Stimulated activated CD8-positive, alpha-beta memory T cell treated with anti-CD3 and anti-CD28 coated beads, Interleukin-15, amount 100 ng/mL, for 48 hours (primary cell): ENCODE measurements around the gene RBSN.
A peak's percentile ranks its signal among the peaks of the same experiment; 100 is the strongest.

Experiments used
- DNase-seq, 2 donors: peaks; one replicate each; pipeline ENCODE4 v3.0.0-alpha.2; 2020; ENCODE audit warnings: low read depth in 2 of 2

RBSN gene

DNA sequence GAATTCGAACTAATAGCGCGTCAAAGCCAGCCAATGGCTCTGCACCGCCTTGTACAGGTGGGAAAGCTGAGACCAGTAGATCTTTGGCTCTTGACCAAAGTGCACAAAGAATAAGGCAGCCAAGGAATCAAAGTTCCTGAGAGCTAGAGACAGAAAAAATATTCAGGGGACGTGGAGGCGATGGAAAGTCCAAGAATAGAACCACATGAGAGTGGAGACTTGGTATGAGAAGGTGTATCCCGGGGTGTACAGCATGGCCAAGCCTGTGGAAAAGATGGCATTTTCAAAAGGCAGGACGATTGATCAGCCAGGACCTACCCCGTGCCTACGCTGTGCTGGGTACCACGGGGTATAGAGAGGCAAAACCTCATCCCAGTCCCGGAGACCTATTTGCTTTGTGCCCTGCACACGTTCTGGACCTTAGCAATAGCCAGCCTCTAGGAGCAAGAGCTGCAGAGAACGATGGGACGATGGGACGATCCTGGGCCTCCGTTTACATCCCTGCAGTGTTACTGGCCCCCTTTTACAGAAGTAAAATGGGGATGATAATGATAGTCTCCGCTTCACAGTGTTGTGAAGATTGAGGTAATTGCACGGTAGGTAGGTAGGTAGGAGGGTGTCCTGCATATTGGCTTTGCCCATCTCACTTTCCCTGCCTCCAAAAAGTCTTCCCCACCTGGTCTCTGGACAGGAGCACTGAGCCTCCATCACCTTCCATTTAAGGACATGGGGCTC is 583 bp upstream of the RBSN start:
- DNase-seq, result no peak

DNA sequence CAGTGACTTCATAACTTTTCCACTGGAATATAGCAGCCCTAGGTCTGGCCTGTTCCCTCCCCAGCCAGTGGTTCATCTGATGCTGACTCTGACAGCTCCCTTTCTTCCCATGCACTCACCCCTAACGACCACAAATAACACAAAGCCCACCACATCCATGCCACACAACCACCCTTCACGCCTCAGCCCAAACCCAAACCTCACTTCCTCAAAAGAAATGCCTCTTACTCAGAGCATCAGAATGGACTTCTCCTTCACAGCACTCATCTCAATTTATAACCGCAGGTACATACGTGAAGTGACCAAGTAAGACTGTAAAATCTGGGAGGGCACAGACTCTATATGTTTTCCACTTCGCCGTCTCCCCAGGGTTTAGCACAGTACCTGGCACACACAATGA is 1.1 kb downstream of the RBSN start:
- DNase-seq, result peak; percentile 16 to 25

DNA sequence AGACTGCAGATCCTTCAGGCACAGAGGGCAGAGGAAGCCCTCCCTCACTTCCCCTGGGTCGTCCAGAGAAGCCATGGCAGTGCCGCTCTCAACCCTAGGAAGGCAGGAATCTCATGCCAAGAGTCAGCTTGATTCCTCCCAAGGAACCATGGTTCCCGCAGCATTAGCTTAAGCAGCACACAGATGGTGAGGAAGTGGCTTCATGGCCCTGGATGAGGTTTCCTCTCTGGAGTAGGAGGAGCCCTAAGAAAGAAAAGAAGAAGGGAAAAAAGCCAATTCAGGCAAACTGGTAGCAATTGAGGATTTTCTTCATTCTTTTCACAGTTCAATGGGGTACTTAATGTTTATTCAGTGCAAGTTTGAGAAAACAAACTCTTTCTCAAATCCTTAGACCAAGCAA is 2.9 kb downstream of the RBSN start:
- DNase-seq, result no peak

DNA sequence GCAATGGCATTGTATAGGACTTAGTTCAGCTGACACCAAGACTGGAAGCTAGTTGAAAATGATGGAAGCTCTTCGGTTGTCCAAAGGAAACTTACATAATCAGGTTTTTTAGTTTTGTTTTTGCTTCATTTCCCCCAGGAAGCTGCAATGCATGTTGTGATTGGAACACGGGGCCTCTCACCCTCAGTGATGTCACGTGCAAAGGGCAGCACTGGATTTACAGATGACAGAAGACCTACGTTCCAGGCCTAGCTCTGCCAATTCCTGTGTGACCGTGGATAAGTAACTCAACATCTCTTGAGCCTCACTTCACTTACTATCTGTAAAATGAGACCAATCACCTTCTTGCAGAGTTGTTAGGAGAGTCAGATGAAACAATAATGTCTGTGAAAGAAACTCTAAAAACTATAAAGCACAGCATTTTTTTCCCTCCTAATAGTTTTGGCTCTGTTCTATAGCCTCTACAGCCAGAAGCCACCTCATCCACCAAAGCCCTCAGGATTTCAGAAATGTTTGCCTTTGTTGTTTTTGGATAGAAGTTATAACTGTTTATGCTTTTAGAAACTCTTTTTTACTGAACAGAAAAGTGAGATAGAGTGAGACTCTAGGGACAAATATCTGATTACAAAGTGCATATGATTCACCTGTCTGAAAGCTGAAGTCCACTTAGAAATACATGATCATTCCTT is 4.6 kb downstream of the RBSN start:
- no peak for DNase-seq

DNA sequence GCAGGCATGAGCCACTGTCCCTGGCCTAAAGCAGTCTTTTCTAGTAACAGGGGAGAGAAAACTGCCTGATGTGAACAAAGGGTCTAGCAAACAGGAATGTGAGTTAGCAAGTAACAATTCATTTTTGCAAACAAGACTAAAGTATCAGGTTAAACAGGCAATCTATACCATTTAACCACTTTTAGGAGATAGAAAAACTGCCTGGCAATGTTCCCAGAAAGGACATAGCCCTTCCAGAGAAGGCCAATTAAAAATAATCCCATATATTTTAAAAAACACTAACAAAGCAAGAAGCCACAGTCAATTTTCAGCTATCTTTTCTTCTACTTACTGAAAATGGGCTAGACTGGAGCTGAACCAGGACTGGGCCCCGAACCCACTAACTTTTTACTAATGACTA is 6.3 kb downstream of the RBSN start:
- DNase-seq, result no peak

DNA sequence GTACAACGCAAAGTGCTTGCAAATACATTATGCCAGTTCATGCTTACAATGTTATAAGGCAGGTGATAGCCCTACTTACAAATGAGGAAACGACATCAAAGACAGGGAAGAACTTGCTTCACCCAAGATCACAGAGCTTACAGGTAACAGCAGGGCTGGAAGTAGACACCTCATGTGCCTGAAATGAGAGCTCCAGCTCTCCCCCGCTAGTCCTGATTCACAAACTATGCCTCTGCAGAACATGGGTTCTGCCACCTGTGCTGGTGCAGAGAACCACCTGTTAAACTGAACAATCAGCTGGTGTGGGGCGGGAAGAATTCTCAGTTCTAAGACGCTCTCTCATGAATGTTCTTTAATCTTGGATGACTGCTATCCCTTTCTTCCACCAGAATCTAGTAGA is 7.4 kb downstream of the RBSN start:
- DNase-seq, result no peak

DNA sequence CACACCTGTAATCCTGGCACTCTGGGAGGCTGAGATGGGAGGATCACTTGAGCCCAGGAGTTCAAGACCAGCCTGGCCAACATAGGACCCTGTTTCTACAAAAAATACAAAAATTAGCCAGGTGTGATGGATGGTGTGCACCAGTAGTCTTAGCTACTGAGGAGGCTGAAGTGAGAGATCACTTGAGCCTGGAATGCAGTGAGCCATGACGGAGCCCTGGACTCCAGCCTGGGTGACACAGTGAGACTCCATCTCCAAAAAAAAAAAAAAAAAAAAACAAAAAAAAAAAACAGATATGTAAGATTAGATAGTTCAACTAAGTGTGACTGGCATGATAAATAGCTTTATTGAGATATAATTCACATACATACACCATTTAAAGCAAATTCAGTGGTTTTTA is 9.7 kb downstream of the RBSN start:
- no peak for DNase-seq

DNA sequence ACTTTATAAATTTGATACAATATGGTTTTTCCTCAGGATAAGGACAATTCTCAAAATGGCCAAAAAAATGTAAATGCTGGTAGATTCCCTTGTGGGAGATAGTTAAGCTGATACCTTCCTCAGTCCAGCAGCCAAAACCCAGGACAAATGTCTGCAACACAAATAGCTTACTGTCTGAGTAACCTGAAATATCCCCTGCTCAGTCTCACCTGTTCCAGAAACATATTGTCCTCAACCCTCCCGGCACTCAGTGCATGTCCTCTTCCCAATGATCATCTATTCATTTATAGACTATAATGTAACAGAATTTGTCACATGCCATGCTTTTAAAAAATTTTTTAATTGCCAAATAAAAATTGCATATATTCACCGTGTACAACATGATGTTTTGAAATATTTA is 12.2 kb downstream of the RBSN start:
- DNase-seq, result no peak

DNA sequence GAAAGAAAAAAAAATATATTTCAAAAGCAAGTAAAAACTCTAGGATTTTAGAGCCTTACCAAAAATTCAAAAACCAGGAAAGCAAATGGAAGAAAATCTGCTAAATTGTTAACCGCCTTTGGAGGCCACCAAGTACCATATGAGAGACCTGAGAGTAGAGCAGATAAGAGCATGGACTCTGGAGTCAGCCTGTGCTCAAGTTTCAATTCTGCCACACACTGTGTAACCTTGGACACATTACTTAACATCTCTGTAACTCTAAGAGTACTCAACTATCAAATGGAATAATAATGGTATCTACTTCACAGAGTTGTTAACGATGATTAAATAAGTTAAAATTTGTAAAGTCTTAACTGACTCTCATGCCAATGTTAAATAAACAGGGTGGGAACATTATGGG is 12.7 kb downstream of the RBSN start:
- no peak for DNase-seq

DNA sequence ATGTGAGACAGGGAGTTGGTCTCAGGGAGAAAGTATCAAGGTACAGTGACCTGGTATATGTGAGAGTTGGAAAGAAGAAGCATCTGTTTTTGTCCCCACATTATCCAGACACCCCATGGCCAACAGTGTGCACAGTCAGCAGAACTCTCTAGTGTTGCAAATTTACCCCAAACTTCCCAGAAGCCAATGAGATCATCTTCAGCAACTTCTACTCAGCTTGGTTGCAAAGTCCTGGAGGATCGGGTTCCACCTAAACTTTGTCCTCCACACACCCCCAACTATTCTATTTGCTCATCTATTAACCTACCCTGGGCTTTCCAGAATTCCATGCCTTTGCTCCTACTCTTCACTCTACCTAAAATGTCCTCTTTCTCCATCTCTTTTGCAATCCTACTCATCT is 15.7 kb downstream of the RBSN start:
- no peak for DNase-seq

DNA sequence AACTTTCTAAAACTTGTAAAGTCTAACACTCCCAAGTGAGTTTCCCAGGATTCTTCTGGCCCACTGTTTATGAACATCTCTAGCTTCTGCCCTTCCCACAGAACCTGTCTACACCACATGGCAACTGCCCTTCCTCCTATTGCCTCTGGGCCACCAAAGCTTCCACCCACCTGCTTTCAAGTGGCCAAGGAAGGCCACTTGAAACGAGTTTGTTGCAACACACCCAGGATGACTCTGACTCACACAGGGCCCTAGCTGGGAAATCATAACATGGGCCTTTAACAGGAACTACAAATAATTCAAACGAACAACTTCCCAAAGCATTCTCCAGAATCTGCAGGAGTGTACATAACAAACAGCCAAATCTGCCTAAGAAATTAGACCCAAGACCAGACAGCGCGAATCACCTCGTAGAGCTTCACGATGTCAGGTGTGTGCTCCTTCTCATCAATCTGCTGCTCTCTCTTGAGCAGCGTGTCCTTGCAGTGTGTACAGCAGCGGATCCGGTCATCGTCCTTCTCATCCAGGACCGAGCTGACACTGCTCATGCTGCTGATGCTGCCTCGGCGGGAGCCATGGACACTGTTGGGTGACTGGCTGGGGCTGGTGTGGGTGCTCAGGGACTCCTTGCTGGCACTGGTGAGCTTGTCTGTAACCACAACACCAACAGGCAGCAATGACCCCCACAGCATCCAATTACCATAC is 16.8 kb downstream of the RBSN start:
- DNase-seq, result no peak

DNA sequence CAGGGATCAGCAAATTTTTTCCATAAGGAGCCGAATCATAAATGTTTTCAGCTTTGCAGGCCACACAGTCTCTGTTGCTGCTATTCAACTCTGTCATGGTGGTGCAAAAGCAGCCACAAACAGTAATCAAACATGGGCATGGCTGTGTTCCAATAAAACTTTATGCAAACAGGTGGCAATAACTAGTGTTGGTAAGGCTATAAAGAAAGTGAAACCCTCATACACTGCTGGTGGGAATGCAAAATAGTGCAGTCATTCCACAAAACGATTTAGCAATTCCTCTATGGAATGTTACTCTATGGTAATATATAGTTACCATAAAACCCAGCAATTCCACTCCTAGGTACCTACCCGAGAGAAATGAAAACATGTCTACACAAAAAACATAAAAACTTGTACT is 19.9 kb downstream of the RBSN start:
- DNase-seq, result no peak

DNA sequence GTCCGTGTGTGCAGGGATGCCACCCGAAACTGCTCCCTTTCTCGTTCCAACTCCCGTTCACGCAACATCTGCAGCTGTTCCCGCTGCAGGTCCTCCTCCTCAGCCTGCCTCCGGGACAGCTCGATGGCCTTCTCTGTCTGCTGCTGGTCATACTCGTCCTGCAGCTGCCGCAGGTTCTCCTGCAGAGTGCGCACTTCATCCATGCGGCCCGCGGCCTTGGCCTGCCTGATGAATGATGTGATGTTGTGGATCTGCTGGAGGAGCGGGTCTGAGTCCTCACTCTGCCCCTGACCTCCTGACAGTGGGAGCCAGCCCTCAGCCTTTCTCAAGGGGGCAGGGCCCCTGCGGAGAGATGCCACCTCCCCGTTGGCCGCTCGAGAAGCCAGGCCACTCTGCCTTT is 24.4 kb downstream of the RBSN start:
- no peak for DNase-seq

DNA sequence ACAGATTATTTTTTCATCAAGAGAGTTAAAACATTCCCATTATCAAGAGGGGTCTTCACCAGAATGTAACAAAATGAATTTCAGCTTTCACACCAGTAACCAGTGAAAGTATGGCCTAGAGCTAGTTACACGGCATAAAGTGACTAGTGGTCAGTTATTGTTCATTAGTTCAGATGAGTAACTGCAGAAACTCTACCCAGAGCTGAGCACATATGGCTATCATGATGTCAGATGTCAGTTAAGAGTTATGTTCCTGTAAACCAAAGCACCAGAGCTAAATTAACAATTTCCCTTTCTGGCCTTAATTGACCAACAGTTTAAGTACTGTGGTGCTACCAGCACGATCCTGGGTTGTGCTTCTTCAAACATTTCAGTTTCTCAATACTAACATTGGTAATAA is 27.2 kb downstream of the RBSN start:
- DNase-seq, result no peak

DNA sequence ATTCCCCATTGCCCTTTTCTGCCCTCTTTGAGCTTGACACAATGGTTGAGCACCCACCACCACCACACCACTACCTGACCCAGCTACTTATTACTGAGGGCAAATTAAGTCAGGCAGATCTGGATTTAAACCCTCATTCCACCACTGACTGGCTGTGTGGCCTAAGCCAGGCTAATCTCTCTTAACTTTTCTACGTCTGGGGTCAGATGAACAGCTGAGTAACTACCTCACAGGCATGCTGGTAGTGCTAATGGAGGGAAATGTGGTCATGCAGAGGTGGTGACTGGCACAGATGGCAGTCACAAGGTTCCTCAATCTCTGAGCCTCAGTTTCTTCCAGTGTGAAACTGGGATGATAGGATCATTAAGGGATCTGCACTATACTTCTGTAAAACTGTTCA is 29.5 kb downstream of the RBSN start:
- DNase-seq, result no peak

DNA sequence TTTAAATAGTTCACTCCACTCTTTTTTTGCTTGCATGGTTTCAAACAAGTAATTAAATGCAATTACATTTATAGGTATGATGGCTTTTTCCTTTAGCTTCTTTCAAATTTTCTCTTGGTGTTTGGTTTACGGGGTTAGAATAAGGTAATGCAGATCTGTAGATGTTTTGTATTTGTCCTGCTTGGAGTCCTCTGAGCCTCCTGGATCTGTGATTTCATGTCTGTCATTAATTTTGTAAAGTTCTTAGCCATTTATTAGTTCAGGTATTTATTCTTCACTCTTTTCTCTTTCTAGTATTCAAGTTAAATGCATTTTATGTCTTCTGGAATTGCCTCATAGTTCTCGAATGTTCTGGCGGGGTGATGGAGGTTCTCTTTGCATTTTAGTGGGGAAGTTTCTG is 32.5 kb downstream of the RBSN start:
- DNase-seq, result no peak

DNA sequence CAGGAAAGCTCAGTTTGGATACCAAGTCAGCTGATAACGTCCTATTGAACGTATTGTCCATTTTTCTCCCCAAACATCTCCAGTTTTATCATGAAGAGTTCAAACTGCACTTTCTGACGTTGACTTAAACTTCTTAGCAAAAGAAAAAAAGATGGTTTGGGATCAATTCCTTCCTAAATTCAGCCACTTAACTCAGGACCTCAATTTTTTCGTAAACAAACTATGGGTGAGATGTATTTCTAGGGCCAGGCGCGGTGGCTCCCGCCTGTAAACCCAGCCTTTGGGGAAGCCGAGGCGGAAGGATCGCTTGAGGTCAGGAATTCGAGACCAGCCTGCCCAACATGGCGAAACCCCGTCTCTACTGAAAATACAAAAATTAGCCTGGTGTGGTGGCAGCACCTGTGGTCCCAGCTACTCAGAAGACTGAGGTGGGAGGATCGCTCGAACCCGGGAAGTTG is 33.4 kb downstream of the RBSN start:
- DNase-seq, result no peak

DNA sequence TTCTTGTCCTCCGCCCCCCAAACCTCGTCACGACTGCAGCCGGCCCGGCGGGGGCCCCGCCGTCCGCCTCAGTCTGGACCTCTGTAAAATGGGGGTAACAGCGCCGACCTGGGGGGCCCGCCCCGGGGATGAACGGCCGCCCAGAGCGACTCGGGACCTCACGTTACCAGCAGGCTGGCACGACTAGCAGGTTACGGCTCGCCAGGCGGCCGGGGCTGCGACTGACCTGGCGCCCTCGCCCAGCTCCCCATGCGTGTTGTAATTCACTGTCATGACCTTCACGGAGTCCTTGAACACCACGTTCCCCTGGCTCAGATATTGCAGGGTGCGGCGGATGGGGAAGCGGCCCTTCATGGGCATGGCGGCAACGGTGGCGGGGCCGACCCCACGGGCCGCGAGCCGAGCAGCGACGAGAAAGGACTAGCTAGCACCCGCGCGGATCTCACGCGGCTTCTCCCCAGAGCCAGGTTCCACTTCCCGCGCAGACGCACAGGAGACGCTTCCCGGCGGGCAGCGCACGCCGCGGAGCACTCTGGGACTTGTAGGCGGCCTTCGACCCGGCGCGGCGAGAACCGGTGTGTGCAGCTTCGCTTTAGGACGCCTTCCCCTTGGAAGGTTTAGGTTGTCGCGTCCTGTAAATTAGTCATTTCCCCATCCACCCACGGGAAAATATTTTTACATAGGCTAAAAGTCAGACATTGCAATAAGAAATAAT is 34.0 kb downstream of the RBSN start, which contains the start of gene MRPS25:
Gene MRPS25 (minus strand): TSS at position 481 of the 715 bp plus-strand sequence. CDS start 121 bp downstream, at position 360.
- DNase-seq, result peak; percentile 85 to 90

DNA sequence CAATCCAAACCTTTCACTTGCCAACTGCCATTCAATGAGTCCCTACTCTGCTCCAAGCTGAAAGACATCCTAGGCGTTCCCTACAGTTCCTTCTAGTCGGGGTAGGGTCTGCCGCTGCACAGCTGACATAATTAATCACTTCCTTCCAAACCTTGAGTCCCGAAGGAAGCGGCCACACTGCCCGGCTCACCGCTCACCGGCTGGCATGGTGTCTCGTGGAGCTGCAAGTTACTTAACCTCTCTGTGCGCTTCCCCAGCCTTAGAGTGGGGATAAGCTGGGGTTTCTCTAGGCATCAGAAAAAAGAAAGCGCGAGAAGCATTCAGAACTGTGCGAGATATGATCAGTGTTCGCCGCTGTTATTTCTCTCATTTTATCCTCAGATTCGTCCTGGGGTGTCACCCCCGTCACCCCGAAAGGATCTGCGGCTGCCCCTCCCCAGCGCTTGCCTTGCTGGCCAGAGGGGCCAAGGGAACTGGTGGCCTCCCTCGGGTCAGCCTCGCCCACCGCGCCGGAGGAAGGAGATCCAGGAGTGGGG is 34.6 kb downstream of the RBSN start:
- DNase-seq, result peak in 1 of 2 donors; percentile 7

DNA sequence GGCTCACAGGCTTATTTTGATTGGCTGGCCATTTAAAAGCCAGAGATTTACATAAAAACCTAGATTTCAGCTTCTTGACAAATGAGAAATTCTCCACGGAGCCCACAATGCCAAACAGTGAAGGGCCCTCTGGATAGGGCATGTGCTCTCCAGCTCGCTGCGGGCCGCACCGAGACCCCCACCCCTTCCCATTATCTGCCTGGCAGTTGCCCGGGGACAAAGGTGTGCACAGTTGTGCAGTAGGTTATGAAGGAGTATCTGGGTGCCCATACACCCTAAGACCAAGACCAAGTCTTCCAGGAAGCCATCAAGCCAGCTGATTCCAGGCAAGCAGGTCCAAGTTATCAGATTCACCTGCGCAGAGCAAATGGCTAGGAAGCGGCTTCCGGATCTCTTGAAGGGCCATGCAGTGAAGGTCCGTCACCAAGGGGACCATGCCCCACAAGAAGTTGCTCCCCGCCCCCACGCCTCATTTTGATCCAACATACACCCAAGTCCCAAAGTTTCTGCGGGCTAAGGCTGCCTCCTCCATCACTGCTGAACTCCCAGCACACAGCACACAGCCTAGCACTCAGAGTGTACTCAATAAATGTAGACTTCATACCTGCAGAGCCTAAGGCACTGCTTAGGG is 35.2 kb downstream of the RBSN start:
- DNase-seq, result no peak

DNA sequence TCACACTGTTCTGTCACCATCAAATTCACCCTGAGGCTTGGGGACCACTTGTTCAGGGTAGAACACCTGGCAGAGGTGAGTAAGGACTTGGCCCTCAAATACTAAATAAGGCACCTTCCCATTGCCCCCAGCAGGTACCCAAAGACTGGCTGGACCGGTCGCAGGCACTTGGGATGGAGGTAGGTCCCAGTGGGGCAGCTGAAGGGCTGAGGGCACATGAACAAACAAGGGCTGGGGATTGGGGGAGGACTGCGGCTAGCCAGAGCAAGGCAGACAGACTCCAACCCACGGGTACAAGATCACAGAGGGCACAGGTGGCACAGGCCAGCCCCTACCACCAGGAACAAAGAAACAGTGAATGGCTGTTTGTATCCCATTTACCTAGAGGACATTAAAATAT is 35.7 kb downstream of the RBSN start:
- DNase-seq, result no peak
